Erythroblast (primary cell): Measurements from ENCODE around the gene TRAM2.

ENCODE experiments used
- DNase-seq, 2 experiments: peaks; one replicate each; lab custom pipeline; 2025; lab: John Stamatoyannopoulos, UW
- GATA1 ChIP-seq: IDR thresholded peaks from 2 replicates; pipeline ENCODE4 v1.6.1; 2011; ENCODE audit warnings: low read depth, mild to moderate bottlenecking, control low read depth, low read length, moderate library complexity
- POLR2A ChIP-seq: IDR thresholded peaks from 2 replicates; pipeline ENCODE4 v1.6.1; 2011; ENCODE audit warnings: mild to moderate bottlenecking, low read length

TRAM2 gene

GRCh38 chr6:52577022-52577777, at the start of gene TRAM2:
Gene TRAM2 (minus strand): TSS chr6:52577060. CDS start chr6:52576915, 145 bp downstream.
- TF ChIP-seq POLR2A (peak; percentile 82), GATA1 (no peak)
- peak; percentile 88 to 94 for DNase-seq

- TF ChIP-seq POLR2A: no peak
- no peak for DNase-seq
Observed at GRCh38 chr6:52622810-52623209, 46.0 kb upstream of the TRAM2 start.

GRCh38 chr6:52621631-52622030, 44.8 kb upstream of the TRAM2 start:
- no peak for DNase-seq
- TF ChIP-seq POLR2A (no peak), GATA1 (no peak)

- TF ChIP-seq POLR2A (no peak), GATA1 (no peak)
- DNase-seq: no peak
Observed at GRCh38 chr6:52620906-52621190, 44.0 kb upstream of the TRAM2 start.

- TF ChIP-seq POLR2A (no peak), GATA1 (no peak)
- DNase-seq: no peak
Observed at GRCh38 chr6:52620055-52620905, 43.4 kb upstream of the TRAM2 start.

GRCh38 chr6:52617087-52617486, 40.2 kb upstream of the TRAM2 start:
- TF ChIP-seq GATA1 (no peak), POLR2A (no peak)
- no peak for DNase-seq

GRCh38 chr6:52616059-52616690, 39.3 kb upstream of the TRAM2 start:
- no peak for DNase-seq
- TF ChIP-seq POLR2A (no peak), GATA1 (no peak)

- TF ChIP-seq GATA1: no peak
- TF ChIP-seq POLR2A: no peak
- peak; percentile 28 to 72 for DNase-seq
Observed at GRCh38 chr6:52612336-52613054, 35.6 kb upstream of the TRAM2 start.

- TF ChIP-seq POLR2A (no peak), GATA1 (no peak)
- peak; percentile 8 to 22 for DNase-seq
Observed at GRCh38 chr6:52611833-52612232, 35.0 kb upstream of the TRAM2 start.

GRCh38 chr6:52610745-52611355, 34.0 kb upstream of the TRAM2 start:
- DNase-seq: peak; percentile 10 to 34
- TF ChIP-seq GATA1: no peak
- no peak for TF ChIP-seq POLR2A

GRCh38 chr6:52610011-52610410, 33.2 kb upstream of the TRAM2 start:
- DNase-seq: peak; percentile 15 to 58
- TF ChIP-seq POLR2A: no peak
- no peak for TF ChIP-seq GATA1

GRCh38 chr6:52605610-52606185, 28.8 kb upstream of the TRAM2 start:
- no peak for DNase-seq
- no peak for TF ChIP-seq GATA1
- TF ChIP-seq POLR2A: no peak
